Neural cell (in vitro differentiated cells): ENCODE results near the gene SLC25A42. TPM values are rescaled to one million over a fixed set of nuclear protein-coding genes. Genes with fewer than 3 reads are reported as not detected.
A peak's percentile ranks its signal among the peaks of the same experiment; 100 is the strongest.

Source experiments
- H2AFZ ChIP-seq: fragments of 200-600, 300-800 bp; sonication (generic), shearing (Covaris generic); 2 replicates; pipeline ENCODE4 v1.6.0; 2014; ENCODE audit warnings: low read depth, mild to moderate bottlenecking, antibody characterized with exemption, low read length, moderate library complexity
- H3F3A ChIP-seq: fragments of 200-600 bp; shearing (Covaris generic); 2 replicates; pipeline ENCODE4 v1.6.1; 2016; ENCODE audit warnings: mild to moderate bottlenecking, moderate library complexity, mixed read lengths, antibody characterized with exemption, low read length; ENCODE audit not compliant: insufficient read depth, poor library complexity, severe bottlenecking
- H3K27ac ChIP-seq: fragments of 200-600, 300-800 bp; sonication (generic), shearing (Covaris generic); 2 replicates; pipeline ENCODE4 v1.5.1; 2014; ENCODE audit warnings: mild to moderate bottlenecking, low read length, moderate library complexity
- H3K27me3 ChIP-seq: fragments of 300-800, 200-600 bp; sonication (generic), shearing (Covaris generic); 2 replicates; pipeline ENCODE4 v1.6.0; 2014; ENCODE audit warnings: mild to moderate bottlenecking, low read depth, low read length, moderate library complexity; ENCODE audit not compliant: insufficient read depth
- H3K36me3 ChIP-seq: fragments of 300-800, 200-600 bp; sonication (generic), shearing (Covaris generic); 2 replicates; pipeline ENCODE4 v1.5.1; 2014; ENCODE audit warnings: mild to moderate bottlenecking, antibody characterized with exemption, low read length, moderate library complexity; ENCODE audit not compliant: insufficient read depth
- H3K4me2 ChIP-seq: fragments of 300-800, 200-600 bp; sonication (generic), shearing (Covaris generic); 2 replicates; pipeline ENCODE4 v1.6.0; 2014; ENCODE audit warnings: mild to moderate bottlenecking, low read length
- H3K4me3 ChIP-seq: fragments of 300-800, 200-600 bp; sonication (generic), shearing (Covaris generic); 2 replicates; pipeline ENCODE4 v1.5.1; 2014; ENCODE audit warnings: mild to moderate bottlenecking, low read length, moderate library complexity
- H3K79me2 ChIP-seq: fragments of 200-600 bp; shearing (Covaris generic); replicated peaks from 2 replicates; pipeline ENCODE4 v1.6.0; 2014; ENCODE audit warnings: mild to moderate bottlenecking, low read length, moderate library complexity; ENCODE audit not compliant: insufficient read depth
- H3K9ac ChIP-seq: fragments of 300-800, 200-600 bp; sonication (generic), shearing (Covaris generic); 2 replicates; pipeline ENCODE4 v1.6.1; 2016; ENCODE audit warnings: mild to moderate bottlenecking, low read length, mixed read lengths
- H3K9me2 ChIP-seq: fragments of 200-600 bp; shearing (Covaris generic); 2 replicates; pipeline ENCODE4 v1.6.1; 2016; ENCODE audit warnings: mild to moderate bottlenecking, low read length, mixed read lengths; ENCODE audit not compliant: insufficient read depth
- H3K9me3 ChIP-seq: fragments of 200-600, 300-800 bp; sonication (generic), shearing (Covaris generic); 2 replicates; pipeline ENCODE4 v1.6.1; 2016; ENCODE audit warnings: mild to moderate bottlenecking, mixed run types, low read length, moderate library complexity, mixed read lengths
- H4K20me1 ChIP-seq: fragments of 200-600 bp; shearing (Covaris generic); 2 replicates; pipeline ENCODE4 v1.6.1; 2016; ENCODE audit warnings: mild to moderate bottlenecking, mixed run types; ENCODE audit not compliant: insufficient read depth
- EP300 ChIP-seq: fragments of 450-650 bp; conservative IDR thresholded peaks from 2 replicates; pipeline ENCODE4 v1.6.1; 2014; ENCODE audit warnings: antibody characterized with exemption, mild to moderate bottlenecking, moderate library complexity; ENCODE audit not compliant: poor library complexity, severe bottlenecking
- EZH2 ChIP-seq: fragments of 200-600, 300-800 bp; shearing (Covaris generic), sonication (generic); IDR thresholded peaks from 2 replicates; pipeline ENCODE4 v1.6.1; 2014; ENCODE audit warnings: antibody characterized with exemption, low read length, borderline replicate concordance, mild to moderate bottlenecking; ENCODE audit not compliant: insufficient read depth, poor library complexity, severe bottlenecking
- MXI1 ChIP-seq: fragments of 450-650 bp; conservative IDR thresholded peaks from 2 replicates; pipeline ENCODE4 v1.6.1; 2014; ENCODE audit warnings: antibody characterized with exemption, mild to moderate bottlenecking; ENCODE audit not compliant: poor library complexity, severe bottlenecking
- POLR2AphosphoS5 ChIP-seq: IDR thresholded peaks from 2 replicates; pipeline ENCODE4 v1.6.1; 2012
- RAD21 ChIP-seq: fragments of 450-650 bp; conservative IDR thresholded peaks from 2 replicates; pipeline ENCODE4 v1.6.1; 2014; ENCODE audit warnings: antibody characterized with exemption, mild to moderate bottlenecking, moderate library complexity
- SMC3 ChIP-seq: fragments of 450-650 bp; conservative IDR thresholded peaks from 2 replicates; pipeline ENCODE4 v1.6.1; 2014; ENCODE audit warnings: antibody characterized with exemption, mild to moderate bottlenecking, moderate library complexity; ENCODE audit not compliant: poor library complexity
- TAF1 ChIP-seq: IDR thresholded peaks from 2 replicates; pipeline ENCODE4 v1.6.1; 2012; ENCODE audit warnings: low read depth
- polyA plus RNA-seq: library from polyadenylated mRNA; depleted of rRNA; stranded (reverse); fragments of >200 nt; gene quantifications from 2 replicates; pipeline ENCODE4 v1.2.3, GENCODE V29; 2014
- TF ChIP-seq, protein P1 (sequence below): fragments of 450-650 bp; IDR thresholded peaks from 2 replicates; pipeline ENCODE4 v1.5.1; 2014; ENCODE audit warnings: antibody characterized with exemption, mild to moderate bottlenecking, moderate library complexity; ENCODE audit not compliant: poor library complexity, severe bottlenecking
- TF ChIP-seq, protein P2 (sequence below): IDR thresholded peaks from 2 replicates; pipeline ENCODE4 v1.6.1; 2012; ENCODE audit warnings: borderline replicate concordance

Gene SLC25A42
- polyA plus RNA-seq, 1 donor from 2014 or later: 22.7 TPM

DNA sequence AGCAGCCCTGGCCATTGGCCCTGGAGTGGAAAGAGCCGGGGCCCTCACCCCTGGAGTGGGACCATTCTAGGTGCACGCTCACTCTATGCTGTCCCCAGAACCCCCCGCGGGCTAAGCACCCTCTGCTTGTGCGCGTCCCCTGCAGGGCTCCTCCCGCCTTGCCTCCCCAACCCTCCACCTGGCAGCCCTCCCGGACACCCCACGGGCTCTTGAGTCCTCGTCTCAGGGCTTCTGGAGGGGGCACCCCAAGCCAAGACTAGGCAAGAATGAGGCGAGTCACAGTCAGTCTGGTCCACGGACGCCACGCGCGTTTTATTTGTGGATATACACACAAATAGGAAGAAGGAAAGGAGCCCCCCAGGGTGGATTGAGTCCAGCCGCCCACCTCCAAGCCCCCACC, 81.5 kb downstream of the SLC25A42 start:
- no peaks in the 10 kb centered on the region for H3K79me2 ChIP-seq
- H3K9ac ChIP-seq: no peak overlapping the region
- no peaks in the 10 kb centered on the region for H3K9me2 ChIP-seq
- TF ChIP-seq, protein P1, sequence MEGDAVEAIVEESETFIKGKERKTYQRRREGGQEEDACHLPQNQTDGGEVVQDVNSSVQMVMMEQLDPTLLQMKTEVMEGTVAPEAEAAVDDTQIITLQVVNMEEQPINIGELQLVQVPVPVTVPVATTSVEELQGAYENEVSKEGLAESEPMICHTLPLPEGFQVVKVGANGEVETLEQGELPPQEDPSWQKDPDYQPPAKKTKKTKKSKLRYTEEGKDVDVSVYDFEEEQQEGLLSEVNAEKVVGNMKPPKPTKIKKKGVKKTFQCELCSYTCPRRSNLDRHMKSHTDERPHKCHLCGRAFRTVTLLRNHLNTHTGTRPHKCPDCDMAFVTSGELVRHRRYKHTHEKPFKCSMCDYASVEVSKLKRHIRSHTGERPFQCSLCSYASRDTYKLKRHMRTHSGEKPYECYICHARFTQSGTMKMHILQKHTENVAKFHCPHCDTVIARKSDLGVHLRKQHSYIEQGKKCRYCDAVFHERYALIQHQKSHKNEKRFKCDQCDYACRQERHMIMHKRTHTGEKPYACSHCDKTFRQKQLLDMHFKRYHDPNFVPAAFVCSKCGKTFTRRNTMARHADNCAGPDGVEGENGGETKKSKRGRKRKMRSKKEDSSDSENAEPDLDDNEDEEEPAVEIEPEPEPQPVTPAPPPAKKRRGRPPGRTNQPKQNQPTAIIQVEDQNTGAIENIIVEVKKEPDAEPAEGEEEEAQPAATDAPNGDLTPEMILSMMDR: no peak
- TF ChIP-seq POLR2AphosphoS5: no peak
- TF ChIP-seq SMC3: no peak
- TF ChIP-seq MXI1: no peak
- TF ChIP-seq EZH2: no peak
- TF ChIP-seq TAF1: no peak
- no peak for TF ChIP-seq EP300
- TF ChIP-seq, protein P2, sequence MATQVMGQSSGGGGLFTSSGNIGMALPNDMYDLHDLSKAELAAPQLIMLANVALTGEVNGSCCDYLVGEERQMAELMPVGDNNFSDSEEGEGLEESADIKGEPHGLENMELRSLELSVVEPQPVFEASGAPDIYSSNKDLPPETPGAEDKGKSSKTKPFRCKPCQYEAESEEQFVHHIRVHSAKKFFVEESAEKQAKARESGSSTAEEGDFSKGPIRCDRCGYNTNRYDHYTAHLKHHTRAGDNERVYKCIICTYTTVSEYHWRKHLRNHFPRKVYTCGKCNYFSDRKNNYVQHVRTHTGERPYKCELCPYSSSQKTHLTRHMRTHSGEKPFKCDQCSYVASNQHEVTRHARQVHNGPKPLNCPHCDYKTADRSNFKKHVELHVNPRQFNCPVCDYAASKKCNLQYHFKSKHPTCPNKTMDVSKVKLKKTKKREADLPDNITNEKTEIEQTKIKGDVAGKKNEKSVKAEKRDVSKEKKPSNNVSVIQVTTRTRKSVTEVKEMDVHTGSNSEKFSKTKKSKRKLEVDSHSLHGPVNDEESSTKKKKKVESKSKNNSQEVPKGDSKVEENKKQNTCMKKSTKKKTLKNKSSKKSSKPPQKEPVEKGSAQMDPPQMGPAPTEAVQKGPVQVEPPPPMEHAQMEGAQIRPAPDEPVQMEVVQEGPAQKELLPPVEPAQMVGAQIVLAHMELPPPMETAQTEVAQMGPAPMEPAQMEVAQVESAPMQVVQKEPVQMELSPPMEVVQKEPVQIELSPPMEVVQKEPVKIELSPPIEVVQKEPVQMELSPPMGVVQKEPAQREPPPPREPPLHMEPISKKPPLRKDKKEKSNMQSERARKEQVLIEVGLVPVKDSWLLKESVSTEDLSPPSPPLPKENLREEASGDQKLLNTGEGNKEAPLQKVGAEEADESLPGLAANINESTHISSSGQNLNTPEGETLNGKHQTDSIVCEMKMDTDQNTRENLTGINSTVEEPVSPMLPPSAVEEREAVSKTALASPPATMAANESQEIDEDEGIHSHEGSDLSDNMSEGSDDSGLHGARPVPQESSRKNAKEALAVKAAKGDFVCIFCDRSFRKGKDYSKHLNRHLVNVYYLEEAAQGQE: no peak
- H3K36me3 ChIP-seq: no peaks in the 10 kb centered on the region
- no peak overlapping the region for H3K4me3 ChIP-seq
- H4K20me1 ChIP-seq: no peaks in the 10 kb centered on the region
- no peaks in the 10 kb centered on the region for H3F3A ChIP-seq
- no peaks in the 10 kb centered on the region for H3K27me3 ChIP-seq
- no peak overlapping the region for H2AFZ ChIP-seq
- H3K9me3 ChIP-seq: no peaks in the 10 kb centered on the region
- H3K27ac ChIP-seq: no peak overlapping the region
- H3K4me2 ChIP-seq: no peak overlapping the region

DNA sequence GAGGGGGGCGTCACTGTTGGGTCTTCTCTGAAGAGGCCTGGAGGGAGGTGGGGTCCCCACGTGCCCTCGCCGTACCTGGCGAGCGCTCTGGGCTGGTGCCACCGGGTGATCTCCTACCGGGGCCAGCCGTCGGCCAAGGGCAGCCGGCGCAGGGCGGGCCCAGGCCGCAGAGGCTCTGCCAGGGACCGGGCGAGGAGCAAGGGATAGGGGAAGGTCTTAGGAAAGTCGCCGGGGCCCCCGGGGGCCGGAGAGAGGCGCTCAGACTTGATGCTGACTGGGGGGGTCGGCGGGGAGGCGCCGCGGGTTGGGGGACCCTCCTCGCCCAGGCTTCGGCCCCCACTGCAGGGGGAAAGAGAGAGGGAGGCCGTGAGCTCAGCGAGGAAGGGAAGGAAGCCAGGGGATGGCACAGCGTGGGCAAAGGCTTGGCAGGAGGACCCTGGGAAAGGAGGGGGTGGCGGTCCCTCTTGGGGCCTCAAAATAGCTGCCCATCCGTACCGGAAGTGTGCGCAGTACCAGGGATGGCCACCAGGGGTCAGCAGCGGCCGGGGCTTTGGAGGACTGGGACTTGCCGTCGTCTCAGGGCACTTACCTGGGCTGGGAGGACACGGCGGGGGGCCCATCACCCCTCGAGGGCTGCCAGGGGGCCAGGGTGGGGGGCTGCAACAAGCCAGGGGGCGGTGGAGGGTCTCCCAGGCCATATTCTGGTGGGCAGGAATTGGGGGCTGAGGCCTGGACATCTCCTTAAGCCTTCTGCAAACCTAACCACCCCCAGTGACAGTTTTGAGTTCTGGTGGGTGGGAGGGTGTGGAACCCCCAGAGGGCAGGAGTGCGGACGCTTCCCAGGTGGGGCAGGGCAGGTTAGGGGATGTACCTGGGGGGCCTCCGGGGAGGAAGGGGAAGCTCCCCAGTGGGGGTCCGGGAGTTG, 82.2 kb downstream of the SLC25A42 start:
- Histone ChIP-seq H3K4me2 (no peak overlapping the region), H3K79me2 (no peaks in the 10 kb centered on the region), H3K4me3 (no peak overlapping the region), H3K9me3 (no peaks in the 10 kb centered on the region), H4K20me1 (no peaks in the 10 kb centered on the region), H3K9ac (no peak overlapping the region), H3K36me3 (no peaks in the 10 kb centered on the region), H3F3A (no peaks in the 10 kb centered on the region), H3K27ac (no peak overlapping the region), H2AFZ (peak overlapping the region; percentile 14), H3K9me2 (no peaks in the 10 kb centered on the region), H3K27me3 (no peaks in the 10 kb centered on the region)
- TF ChIP-seq TAF1 (no peak), RAD21 (peak; percentile 84), MXI1 (no peak), SMC3 (peak; percentile 79), POLR2AphosphoS5 (no peak)
- TF ChIP-seq, protein P1: peak; percentile 86
